ENCODE results near the gene NECAB2. TPM values are rescaled to one million over a fixed set of nuclear protein-coding genes. Genes with fewer than 3 reads are reported as not detected.
"Not testable (repeated sequence)": the region's sequence is repeated elsewhere in the genome, so short reads cannot be mapped to it uniquely, and the experiment has no call there.

Gene NECAB2
- total and polyA plus RNA-seq, 4 donors = 0.10 to 0.57 (median 0.39) TPM

- WGBS, 2 donors = 85 to 93% methylated on average over 13 of the region's 13 CpGs
Measured at GRCh38 chr16:83948914-83949723, 18.9 kb upstream of the NECAB2 start.

GRCh38 chr16:83949724-83950001 is 18.4 kb upstream of the NECAB2 start:
- H3K4me3 ChIP-seq = no peak overlapping the region
- DNase-seq = no peak
- H3K9me3 ChIP-seq (ENCODE audit: control insufficient read depth in 4 of 4, insufficient read depth in 3 of 4, low read length in 3 of 4) = no peaks in the 10 kb centered on the region
- no peaks in the 10 kb centered on the region for H3K36me3 ChIP-seq (ENCODE audit: control insufficient read depth in 4 of 4, insufficient read depth in 4 of 4, low read length in 4 of 4)
- H3K27me3 ChIP-seq (ENCODE audit: control insufficient read depth in 3 of 3, insufficient read depth in 3 of 3, low read length in 2 of 3) = no peaks in the 10 kb centered on the region
- H3K27ac ChIP-seq (ENCODE audit: low read depth in 1 of 2, low read length in 1 of 2) = no peak overlapping the region
- H3K4me1 ChIP-seq (ENCODE audit: control insufficient read depth in 5 of 5, insufficient read depth in 5 of 5, low read length in 5 of 5) = peaks cover 0 to 17% (median 5%) of the 10 kb centered on the region in 5 donors
- TF ChIP-seq CTCF (IDR thresholded peaks at IDR 0.05; ENCODE audit: control extremely low read depth, extremely low read depth) = no peak
- WGBS, 2 donors = 92 to 95% methylated on average over 5 of the region's 5 CpGs
- H3K9ac ChIP-seq (ENCODE audit: insufficient read depth in 1 of 2, low read length in 2 of 2) = no peak overlapping the region
- no peak for ATAC-seq (ENCODE audit: insufficient read depth, low FRiP score)

More at GRCh38 chr16:83948914-83949723, 18.9 kb upstream of the NECAB2 start:
- Histone ChIP-seq H3K27ac (ENCODE audit: low read depth in 1 of 2, low read length in 1 of 2) (no peak overlapping the region), H3K4me3 (no peak overlapping the region), H3K9ac (ENCODE audit: insufficient read depth in 1 of 2, low read length in 2 of 2) (no peak overlapping the region), H3K4me1 (ENCODE audit: control insufficient read depth in 5 of 5, insufficient read depth in 5 of 5, low read length in 5 of 5) (peaks cover 0 to 16% (median 5%) of the 10 kb centered on the region in 5 donors), H3K36me3 (ENCODE audit: control insufficient read depth in 4 of 4, insufficient read depth in 4 of 4, low read length in 4 of 4) (no peaks in the 10 kb centered on the region), H3K9me3 (ENCODE audit: control insufficient read depth in 4 of 4, insufficient read depth in 3 of 4, low read length in 3 of 4) (no peaks in the 10 kb centered on the region), H3K27me3 (ENCODE audit: control insufficient read depth in 3 of 3, insufficient read depth in 3 of 3, low read length in 2 of 3) (no peaks in the 10 kb centered on the region)
- TF ChIP-seq CTCF (IDR thresholded peaks at IDR 0.05; ENCODE audit: control extremely low read depth, extremely low read depth) = no peak
- no peak for ATAC-seq (ENCODE audit: insufficient read depth, low FRiP score)
- DNase-seq = no peak

GRCh38 chr16:83950862-83951399 is 17.1 kb upstream of the NECAB2 start:
- H3K4me3 ChIP-seq; H3K36me3 ChIP-seq (ENCODE audit: control insufficient read depth in 4 of 4, insufficient read depth in 4 of 4, low read length in 4 of 4); H3K9me3 ChIP-seq (ENCODE audit: control insufficient read depth in 4 of 4, insufficient read depth in 3 of 4, low read length in 3 of 4); H3K9ac ChIP-seq (ENCODE audit: insufficient read depth in 1 of 2, low read length in 2 of 2); H3K27ac ChIP-seq (ENCODE audit: low read depth in 1 of 2, low read length in 1 of 2); DNase-seq; ATAC-seq (ENCODE audit: insufficient read depth, low FRiP score); H3K27me3 ChIP-seq (ENCODE audit: control insufficient read depth in 3 of 3, insufficient read depth in 3 of 3, low read length in 2 of 3): not testable (repeated sequence)
- peaks cover 0 to 17% (median 5%) of the 10 kb centered on the region in 5 donors for H3K4me1 ChIP-seq (ENCODE audit: control insufficient read depth in 5 of 5, insufficient read depth in 5 of 5, low read length in 5 of 5)
- WGBS, 2 donors = 76 to 84% methylated on average over 10 of the region's 10 CpGs

- DNase-seq (no peak), ATAC-seq (ENCODE audit: insufficient read depth, low FRiP score) (no peak)
- no peaks in the 10 kb centered on the region for H3K9me3 ChIP-seq (ENCODE audit: control insufficient read depth in 4 of 4, insufficient read depth in 3 of 4, low read length in 3 of 4)
- no peaks in the 10 kb centered on the region for H3K27me3 ChIP-seq (ENCODE audit: control insufficient read depth in 3 of 3, insufficient read depth in 3 of 3, low read length in 2 of 3)
- 60% methylated on average over 8 of the region's 8 CpGs for WGBS, 2 donors
- H3K36me3 ChIP-seq (ENCODE audit: control insufficient read depth in 4 of 4, insufficient read depth in 4 of 4, low read length in 4 of 4) = no peaks in the 10 kb centered on the region
- TF ChIP-seq CTCF (IDR thresholded peaks at IDR 0.05; ENCODE audit: control extremely low read depth, extremely low read depth) = no peak
- H3K9ac ChIP-seq (ENCODE audit: insufficient read depth in 1 of 2, low read length in 2 of 2) = no peak overlapping the region
- no peak overlapping the region for H3K4me3 ChIP-seq
- H3K27ac ChIP-seq (ENCODE audit: low read depth in 1 of 2, low read length in 1 of 2) = no peak overlapping the region
- H3K4me1 ChIP-seq (ENCODE audit: control insufficient read depth in 5 of 5, insufficient read depth in 5 of 5, low read length in 5 of 5) = peaks cover 0 to 17% (median 5%) of the 10 kb centered on the region in 5 donors
Measured at GRCh38 chr16:83951544-83951943, 16.5 kb upstream of the NECAB2 start.

All from lung (tissue), 12 donors.